ENCODE results near the gene KCMF1. TPM values are rescaled to one million over a fixed set of nuclear protein-coding genes. Genes with fewer than 3 reads are reported as not detected.

The KCMF1 gene
- total and polyA plus RNA-seq, 2 donors from 2014 or later = 21.0 to 64.3 TPM

DNA sequence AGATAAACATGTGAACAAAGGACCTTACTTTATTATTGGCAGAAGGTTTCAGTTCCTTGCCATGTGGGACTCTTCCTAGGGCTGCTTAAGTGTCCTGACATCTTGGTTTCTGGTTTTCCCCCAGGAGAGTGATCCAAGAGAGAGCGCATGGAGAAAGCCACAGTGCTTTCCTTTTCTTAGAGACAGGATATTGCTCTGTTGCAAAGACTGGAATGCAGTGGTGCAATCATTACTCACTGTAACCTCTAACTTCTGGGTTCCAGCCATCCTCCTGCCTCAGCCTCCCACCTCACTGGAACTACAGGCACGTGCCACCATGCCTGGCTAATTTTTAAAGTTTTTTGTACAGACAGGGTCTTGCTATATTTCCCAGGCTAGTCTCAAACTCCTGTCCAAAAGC lies 124.1 kb downstream of the KCMF1 start:
- Histone ChIP-seq H3K4me3 (ENCODE audit: low read length in 3 of 3) (no peak overlapping the region), H3K27me3 (ENCODE audit: control insufficient read depth, insufficient read depth, low read length) (no peaks in the 10 kb centered on the region), H3K9me3 (ENCODE audit: control insufficient read depth in 2 of 3, insufficient read depth in 1 of 3, low read length in 3 of 3) (peaks cover 0 to 5% (median 0%) of the 10 kb centered on the region in 3 donors), H3K4me1 (ENCODE audit: control insufficient read depth in 2 of 3, insufficient read depth in 2 of 3, low read depth in 1 of 3, low read length in 3 of 3) (no peaks in the 10 kb centered on the region), H3K9ac (ENCODE audit: low read length in 3 of 3) (no peak overlapping the region), H3K36me3 (ENCODE audit: control insufficient read depth in 2 of 3, insufficient read depth in 3 of 3, low read length in 3 of 3) (no peaks in the 10 kb centered on the region), H3K27ac (ENCODE audit: low read depth in 2 of 2, low read length in 2 of 2) (no peak overlapping the region)
- DNase-seq (no peak), FAIRE-seq (no peak)
- TF ChIP-seq, protein P1, sequence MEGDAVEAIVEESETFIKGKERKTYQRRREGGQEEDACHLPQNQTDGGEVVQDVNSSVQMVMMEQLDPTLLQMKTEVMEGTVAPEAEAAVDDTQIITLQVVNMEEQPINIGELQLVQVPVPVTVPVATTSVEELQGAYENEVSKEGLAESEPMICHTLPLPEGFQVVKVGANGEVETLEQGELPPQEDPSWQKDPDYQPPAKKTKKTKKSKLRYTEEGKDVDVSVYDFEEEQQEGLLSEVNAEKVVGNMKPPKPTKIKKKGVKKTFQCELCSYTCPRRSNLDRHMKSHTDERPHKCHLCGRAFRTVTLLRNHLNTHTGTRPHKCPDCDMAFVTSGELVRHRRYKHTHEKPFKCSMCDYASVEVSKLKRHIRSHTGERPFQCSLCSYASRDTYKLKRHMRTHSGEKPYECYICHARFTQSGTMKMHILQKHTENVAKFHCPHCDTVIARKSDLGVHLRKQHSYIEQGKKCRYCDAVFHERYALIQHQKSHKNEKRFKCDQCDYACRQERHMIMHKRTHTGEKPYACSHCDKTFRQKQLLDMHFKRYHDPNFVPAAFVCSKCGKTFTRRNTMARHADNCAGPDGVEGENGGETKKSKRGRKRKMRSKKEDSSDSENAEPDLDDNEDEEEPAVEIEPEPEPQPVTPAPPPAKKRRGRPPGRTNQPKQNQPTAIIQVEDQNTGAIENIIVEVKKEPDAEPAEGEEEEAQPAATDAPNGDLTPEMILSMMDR (IDR thresholded peaks at IDR 0.05; ENCODE audit: borderline replicate concordance, extremely low read depth, insufficient read depth) = no peak
- intact Hi-C loops (cut with DNase I) = no loop called here

DNA sequence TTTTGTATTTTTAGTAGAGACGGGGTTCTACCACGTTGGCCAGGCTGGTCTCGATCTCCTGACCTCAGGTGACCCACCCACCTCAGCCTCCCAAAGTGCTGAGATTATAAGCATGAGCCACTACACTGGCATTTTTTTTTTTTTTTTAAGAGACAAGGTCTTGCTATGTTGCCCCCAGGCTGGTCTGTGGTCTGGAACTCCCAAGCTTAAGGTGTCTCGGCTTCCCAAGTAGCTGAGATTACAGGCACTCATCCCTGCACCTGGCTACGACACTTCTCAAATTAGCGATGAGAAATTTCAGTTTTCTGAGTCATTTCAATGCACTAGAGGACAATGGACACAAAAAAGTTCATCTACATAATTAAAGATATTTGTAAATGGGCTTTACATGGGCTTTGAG lies 125.7 kb downstream of the KCMF1 start:
- Histone ChIP-seq H3K9ac (ENCODE audit: low read length in 3 of 3) (no peak overlapping the region), H3K9me3 (ENCODE audit: control insufficient read depth in 2 of 3, insufficient read depth in 1 of 3, low read length in 3 of 3) (peaks cover 0 to 5% (median 0%) of the 10 kb centered on the region in 3 donors), H3K27me3 (ENCODE audit: control insufficient read depth, insufficient read depth, low read length) (no peaks in the 10 kb centered on the region), H3K4me1 (ENCODE audit: control insufficient read depth in 2 of 3, insufficient read depth in 2 of 3, low read depth in 1 of 3, low read length in 3 of 3) (no peaks in the 10 kb centered on the region), H3K27ac (ENCODE audit: low read depth in 2 of 2, low read length in 2 of 2) (no peak overlapping the region), H3K4me3 (ENCODE audit: low read length in 3 of 3) (no peak overlapping the region), H3K36me3 (ENCODE audit: control insufficient read depth in 2 of 3, insufficient read depth in 3 of 3, low read length in 3 of 3) (no peaks in the 10 kb centered on the region)
- DNase-seq (no peak), FAIRE-seq (no peak)
- intact Hi-C loops (cut with DNase I) = no loop called here
- TF ChIP-seq, protein P1 (IDR thresholded peaks at IDR 0.05; ENCODE audit: borderline replicate concordance, extremely low read depth, insufficient read depth) = no peak

DNA sequence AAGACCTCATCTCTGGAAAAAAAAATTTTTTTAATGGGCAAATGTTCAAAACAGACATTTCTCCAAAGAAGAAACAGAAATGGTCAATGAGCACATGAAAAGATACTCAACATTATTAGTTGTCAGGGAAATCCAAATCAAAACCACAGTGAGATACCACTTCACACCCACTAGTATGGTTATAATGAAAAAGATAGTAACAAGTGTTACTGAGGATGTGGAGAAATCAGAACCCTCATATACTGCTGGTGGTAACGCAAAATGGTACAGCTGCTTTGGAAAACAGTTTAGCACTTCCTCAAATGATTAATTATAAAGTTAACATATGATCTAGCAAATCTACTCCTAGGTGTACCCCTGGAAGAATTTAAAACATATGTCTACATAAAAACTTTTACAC lies 133.3 kb downstream of the KCMF1 start:
- TF ChIP-seq, protein P1 (IDR thresholded peaks at IDR 0.05; ENCODE audit: borderline replicate concordance, extremely low read depth, insufficient read depth) = no peak
- Histone ChIP-seq H3K36me3 (ENCODE audit: control insufficient read depth in 2 of 3, insufficient read depth in 3 of 3, low read length in 3 of 3) (no peaks in the 10 kb centered on the region), H3K27ac (ENCODE audit: low read depth in 2 of 2, low read length in 2 of 2) (no peak overlapping the region), H3K9me3 (ENCODE audit: control insufficient read depth in 2 of 3, insufficient read depth in 1 of 3, low read length in 3 of 3) (no peaks in the 10 kb centered on the region), H3K9ac (ENCODE audit: low read length in 3 of 3) (no peak overlapping the region), H3K4me1 (ENCODE audit: control insufficient read depth in 2 of 3, insufficient read depth in 2 of 3, low read depth in 1 of 3, low read length in 3 of 3) (no peaks in the 10 kb centered on the region), H3K4me3 (ENCODE audit: low read length in 3 of 3) (no peak overlapping the region), H3K27me3 (ENCODE audit: control insufficient read depth, insufficient read depth, low read length) (no peaks in the 10 kb centered on the region)
- FAIRE-seq = no peak
- intact Hi-C loops (cut with DNase I) = no loop called here
- no peak for DNase-seq

Data from kidney (tissue), 14 donors.